ENCODE data around the gene DESI1. TPM values are rescaled to one million over a fixed set of nuclear protein-coding genes. Genes with fewer than 3 reads are reported as not detected.
A peak's percentile ranks its signal among the peaks of the same experiment; 100 is the strongest.
"Not testable (repeated sequence)": the region's sequence is repeated elsewhere in the genome, so short reads cannot be mapped to it uniquely, and the experiment has no call there.

DESI1 gene
- total RNA-seq, 4 donors from 2014 or later: 6.4 to 34.2 (median 9.6) TPM

GRCh38 chr22:41596776-41597634 lies 23.8 kb downstream of the DESI1 start:
- peak overlapping the region in 1 of 2 donors; percentile 12 for H3K27ac ChIP-seq
- no peak overlapping the region for H3K4me3 ChIP-seq
- H3K9me3 ChIP-seq: no peaks in the 10 kb centered on the region
- TF ChIP-seq CTCF (IDR thresholded peaks at IDR 0.05) (peak; percentile 54 to 85 (median 71)), POLR2A (IDR thresholded peaks at IDR 0.05) (no peak)
- H3K36me3 ChIP-seq: no peaks in the 10 kb centered on the region
- H3K4me1 ChIP-seq: no peaks in the 10 kb centered on the region
- intact Hi-C loops (cut with DNase I; ENCODE audit: low total_unique reads): loop anchor here (5.0 kb wide), 1 partner anchor 55 kb away; the partner anchor contains the start of gene POLR3H
- H3K27me3 ChIP-seq: no peaks in the 10 kb centered on the region
- peak in 1 of 2 donors; percentile 54 for DNase-seq

GRCh38 chr22:41595703-41596102 lies 25.1 kb downstream of the DESI1 start:
- H3K4me1 ChIP-seq: no peaks in the 10 kb centered on the region
- H3K27me3 ChIP-seq: no peaks in the 10 kb centered on the region
- no peak overlapping the region for H3K27ac ChIP-seq
- no peak overlapping the region for H3K4me3 ChIP-seq
- H3K36me3 ChIP-seq: no peaks in the 10 kb centered on the region
- DNase-seq: no peak
- TF ChIP-seq CTCF (IDR thresholded peaks at IDR 0.05) (no peak), POLR2A (IDR thresholded peaks at IDR 0.05) (no peak)
- H3K9me3 ChIP-seq: no peaks in the 10 kb centered on the region
- intact Hi-C loops (cut with DNase I; ENCODE audit: low total_unique reads): loop anchor here (5.0 kb wide), 1 partner anchor 53 kb away; the partner anchor contains the start of gene POLR3H

- H3K4me1 ChIP-seq; H3K27me3 ChIP-seq; H3K9me3 ChIP-seq; intact Hi-C loops (cut with DNase I; ENCODE audit: low total_unique reads); H3K36me3 ChIP-seq; DNase-seq; H3K4me3 ChIP-seq; H3K27ac ChIP-seq: not testable (repeated sequence)
Measured at GRCh38 chr22:41593336-41593960, 27.4 kb downstream of the DESI1 start.

- Histone ChIP-seq H3K4me1 (no peaks in the 10 kb centered on the region), H3K9me3 (no peaks in the 10 kb centered on the region), H3K27ac (peak within 1 kb of the TSS; percentile 74 to 84), H3K27me3 (no peaks in the 10 kb centered on the region), H3K36me3 (no peaks in the 10 kb centered on the region), H3K4me3 (peak within 1 kb of the TSS; percentile 73 to 99)
- intact Hi-C loops (cut with DNase I; ENCODE audit: low total_unique reads): no loop called here
- TF ChIP-seq CTCF (IDR thresholded peaks at IDR 0.05) (peak in 1 of 4 experiments; percentile 24), POLR2A (IDR thresholded peaks at IDR 0.05) (peak; percentile 61 to 96)
- DNase-seq: peak; percentile 100
Measured at GRCh38 chr22:41589391-41590241, 31.2 kb downstream of the DESI1 start, which contains the start of gene PMM1. Gene PMM1, minus strand, starts transcription at chr22:41589840. Its CDS starts 35 bp downstream, at chr22:41589805.

GRCh38 chr22:41587347-41587723 lies 33.5 kb downstream of the DESI1 start:
- Histone ChIP-seq H3K36me3 (no peaks in the 10 kb centered on the region), H3K27me3 (no peaks in the 10 kb centered on the region), H3K4me1 (no peaks in the 10 kb centered on the region), H3K4me3 (no peak overlapping the region), H3K9me3 (no peaks in the 10 kb centered on the region), H3K27ac (no peak overlapping the region)
- TF ChIP-seq POLR2A (IDR thresholded peaks at IDR 0.05) (no peak), CTCF (IDR thresholded peaks at IDR 0.05) (no peak)
- intact Hi-C loops (cut with DNase I; ENCODE audit: low total_unique reads): no loop called here
- DNase-seq: no peak

Data from uterus (tissue), 4 donors.